ENCODE results near the gene PYDC1. TPM values are rescaled to one million over a fixed set of nuclear protein-coding genes. Genes with fewer than 3 reads are reported as not detected.
"Not testable (repeated sequence)": the region's sequence is repeated elsewhere in the genome, so short reads cannot be mapped to it uniquely, and the experiment has no call there.

The PYDC1 gene
- total and polyA plus RNA-seq, 2 donors: 1.3 to 10.1 TPM

DNA sequence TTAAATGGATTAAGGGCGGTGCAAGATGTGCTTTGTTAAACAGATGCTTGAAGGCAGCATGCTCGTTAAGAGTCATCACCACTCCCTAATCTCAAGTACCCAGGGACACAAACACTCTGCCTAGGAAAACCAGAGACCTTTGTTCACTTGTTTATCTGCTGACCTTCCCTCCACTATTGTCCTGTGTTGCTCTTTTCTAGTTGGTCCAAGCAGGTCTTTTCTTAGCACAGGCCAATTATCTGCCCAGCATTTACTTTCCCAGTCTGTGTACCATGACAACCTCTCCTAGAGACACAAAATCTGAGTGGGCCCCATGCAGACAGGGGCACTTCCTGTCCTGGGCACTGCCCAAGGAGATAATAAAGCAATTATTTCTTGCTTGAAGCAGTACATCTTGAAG, 46.9 kb downstream of the PYDC1 start:
- DNase-seq (ENCODE audit: low read depth in 6 of 9, low spot score in 9 of 9); H3K36me3 ChIP-seq (ENCODE audit: control insufficient read depth in 2 of 2, insufficient read depth in 2 of 2, low read length in 1 of 2); H3K27ac ChIP-seq (ENCODE audit: low read depth in 1 of 2, low read length in 1 of 2); H3K4me1 ChIP-seq (ENCODE audit: control insufficient read depth in 2 of 2, insufficient read depth in 2 of 2, low read length in 2 of 2); H3K4me3 ChIP-seq (ENCODE audit: low read length in 2 of 2); H3K9me3 ChIP-seq (ENCODE audit: control insufficient read depth in 2 of 2, insufficient read depth in 1 of 2, low read length in 1 of 2); H3K27me3 ChIP-seq (ENCODE audit: control insufficient read depth in 2 of 2, insufficient read depth in 1 of 2, low read length in 1 of 2): not testable (repeated sequence)
- no CpG with 5 or more reads among the region's 2 CpGs for WGBS

DNA sequence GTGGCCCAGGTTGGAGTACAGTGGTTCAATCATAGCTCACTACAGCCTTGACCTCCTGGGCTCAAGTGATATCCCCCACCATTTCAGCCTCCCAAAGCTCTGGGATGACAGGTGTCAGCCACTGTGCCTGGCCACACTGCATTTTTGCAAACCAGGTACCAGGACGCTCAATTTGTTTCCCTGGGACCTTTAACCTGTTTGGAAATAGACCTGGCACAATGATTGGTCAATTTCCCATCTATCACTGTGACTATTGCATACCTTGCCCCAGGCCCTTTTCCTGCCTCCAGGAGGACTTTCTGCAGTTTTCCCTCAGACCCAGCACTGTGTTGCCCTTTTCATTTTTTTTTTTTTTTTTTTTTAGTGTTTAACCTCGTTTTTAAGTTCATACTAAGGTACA, 48.1 kb downstream of the PYDC1 start:
- no peaks in the 10 kb centered on the region for H3K36me3 ChIP-seq (ENCODE audit: control insufficient read depth in 2 of 2, insufficient read depth in 2 of 2, low read length in 1 of 2)
- H3K4me3 ChIP-seq (ENCODE audit: low read length in 2 of 2): no peak overlapping the region
- WGBS: 78% methylated on average over 2 of the region's 2 CpGs
- H3K27me3 ChIP-seq (ENCODE audit: control insufficient read depth in 2 of 2, insufficient read depth in 1 of 2, low read length in 1 of 2): no peaks in the 10 kb centered on the region
- H3K9me3 ChIP-seq (ENCODE audit: control insufficient read depth in 2 of 2, insufficient read depth in 1 of 2, low read length in 1 of 2): no peaks in the 10 kb centered on the region
- no peaks in the 10 kb centered on the region for H3K4me1 ChIP-seq (ENCODE audit: control insufficient read depth in 2 of 2, insufficient read depth in 2 of 2, low read length in 2 of 2)
- no peak overlapping the region for H3K27ac ChIP-seq (ENCODE audit: low read depth in 1 of 2, low read length in 1 of 2)
- no peak for DNase-seq (ENCODE audit: low read depth in 6 of 9, low spot score in 9 of 9)

DNA sequence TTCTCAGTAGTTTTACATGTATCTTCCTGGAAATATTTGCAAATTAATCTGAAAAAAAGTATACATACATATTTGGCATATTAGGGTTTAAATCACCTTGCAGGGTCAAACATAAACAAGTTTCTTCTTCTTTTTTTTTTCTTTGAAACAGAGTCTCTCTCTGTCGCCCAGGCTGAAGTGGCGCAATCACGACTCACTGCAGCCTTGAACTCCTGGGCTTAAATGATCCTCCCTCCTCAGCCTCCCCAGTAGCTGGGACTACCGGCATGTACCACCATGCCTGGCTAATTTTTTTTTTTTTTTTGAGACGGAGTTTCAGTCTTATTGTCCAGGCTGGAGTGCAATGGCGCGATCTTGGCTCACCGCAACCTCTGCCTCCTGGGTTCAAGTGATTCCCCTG, 49.6 kb downstream of the PYDC1 start:
- Histone ChIP-seq H3K27me3 (ENCODE audit: control insufficient read depth in 2 of 2, insufficient read depth in 1 of 2, low read length in 1 of 2) (no peaks in the 10 kb centered on the region), H3K27ac (ENCODE audit: low read depth in 1 of 2, low read length in 1 of 2) (no peak overlapping the region), H3K4me1 (ENCODE audit: control insufficient read depth in 2 of 2, insufficient read depth in 2 of 2, low read length in 2 of 2) (no peaks in the 10 kb centered on the region), H3K36me3 (ENCODE audit: control insufficient read depth in 2 of 2, insufficient read depth in 2 of 2, low read length in 1 of 2) (no peaks in the 10 kb centered on the region), H3K4me3 (ENCODE audit: low read length in 2 of 2) (no peak overlapping the region), H3K9me3 (ENCODE audit: control insufficient read depth in 2 of 2, insufficient read depth in 1 of 2, low read length in 1 of 2) (no peaks in the 10 kb centered on the region)
- DNase-seq (ENCODE audit: low read depth in 6 of 9, low spot score in 9 of 9): no peak
- WGBS: 97% methylated on average over 8 of the region's 8 CpGs

Other genes starting within 250 kb of the PYDC1 start
- gene HSD3B7, start 231.9 kb downstream of the PYDC1 start, total RNA-seq: 3.5 TPM
- 8.4 TPM for gene HSD3B7, start 231.9 kb downstream of the PYDC1 start, polyA plus RNA-seq
- gene STX1B, start 206.5 kb downstream of the PYDC1 start, total RNA-seq: 0.19 TPM
- 1.0 TPM for gene STX1B, start 206.5 kb downstream of the PYDC1 start, polyA plus RNA-seq
- gene STX4, start 183.6 kb downstream of the PYDC1 start, total RNA-seq: 20.0 TPM
- gene STX4, start 183.6 kb downstream of the PYDC1 start, polyA plus RNA-seq: 108 TPM
- gene ZNF668, start 142.9 kb downstream of the PYDC1 start, total RNA-seq: 4.3 TPM
- gene ZNF668, start 142.9 kb downstream of the PYDC1 start, polyA plus RNA-seq: 7.1 TPM
- 12.7 TPM for gene ZNF646, start 142.7 kb downstream of the PYDC1 start, total RNA-seq
- gene ZNF646, start 142.7 kb downstream of the PYDC1 start, polyA plus RNA-seq: 8.1 TPM
- 0.90 TPM for gene PRSS53, start 128.2 kb downstream of the PYDC1 start, total RNA-seq
- gene PRSS53, start 128.2 kb downstream of the PYDC1 start, polyA plus RNA-seq: 2.9 TPM
- gene VKORC1, start 122.3 kb downstream of the PYDC1 start, total RNA-seq: 36.0 TPM
- gene VKORC1, start 122.3 kb downstream of the PYDC1 start, polyA plus RNA-seq: 48.7 TPM
- 9.3 TPM for gene BCKDK, start 108.7 kb downstream of the PYDC1 start, total RNA-seq
- gene BCKDK, start 108.7 kb downstream of the PYDC1 start, polyA plus RNA-seq: 16.7 TPM
- gene KAT8, start 99.5 kb downstream of the PYDC1 start, total RNA-seq: 62.3 TPM
- 72.9 TPM for gene KAT8, start 99.5 kb downstream of the PYDC1 start, polyA plus RNA-seq
- 12.8 TPM for gene PRSS8, start 81.4 kb downstream of the PYDC1 start, total RNA-seq
- 18.2 TPM for gene PRSS8, start 81.4 kb downstream of the PYDC1 start, polyA plus RNA-seq
- gene PRSS36, start 67.1 kb downstream of the PYDC1 start, total RNA-seq: 5.7 TPM
- 4.3 TPM for gene PRSS36, start 67.1 kb downstream of the PYDC1 start, polyA plus RNA-seq
- gene FUS, start 37.0 kb downstream of the PYDC1 start, total RNA-seq: 36.5 TPM
- 478 TPM for gene FUS, start 37.0 kb downstream of the PYDC1 start, polyA plus RNA-seq
- 55.3 TPM for gene PYCARD, start 14.4 kb downstream of the PYDC1 start, total RNA-seq
- gene PYCARD, start 14.4 kb downstream of the PYDC1 start, polyA plus RNA-seq: 62.7 TPM
- gene TRIM72, start 3.0 kb downstream of the PYDC1 start, total RNA-seq: 0.19 TPM
- gene TRIM72, start 3.0 kb downstream of the PYDC1 start, polyA plus RNA-seq: 0.50 TPM
- gene ITGAM, start 42.8 kb upstream of the PYDC1 start, total RNA-seq: 6.8 TPM
- gene ITGAM, start 42.8 kb upstream of the PYDC1 start, polyA plus RNA-seq: 7.0 TPM
- gene ITGAX, start 138.0 kb upstream of the PYDC1 start, total RNA-seq: 3.5 TPM
- gene ITGAX, start 138.0 kb upstream of the PYDC1 start, polyA plus RNA-seq: 15.5 TPM
- gene ITGAD, start 176.2 kb upstream of the PYDC1 start, total RNA-seq: 0.28 TPM
- 0.78 TPM for gene ITGAD, start 176.2 kb upstream of the PYDC1 start, polyA plus RNA-seq
- 0.33 TPM for gene COX6A2, start 211.2 kb upstream of the PYDC1 start, total RNA-seq
- gene COX6A2, start 211.2 kb upstream of the PYDC1 start, polyA plus RNA-seq: 2.9 TPM
- 0.14 TPM for gene ZNF843, start 225.7 kb upstream of the PYDC1 start, total RNA-seq
- gene ZNF843, start 225.7 kb upstream of the PYDC1 start, polyA plus RNA-seq: 0.39 TPM
- gene ARMC5, start 242.4 kb upstream of the PYDC1 start, total RNA-seq: 8.2 TPM
- 19.7 TPM for gene ARMC5, start 242.4 kb upstream of the PYDC1 start, polyA plus RNA-seq